Testis (tissue), 5 donors: ENCODE results near the gene TMEM43. TPM values are rescaled to one million over a fixed set of nuclear protein-coding genes. Genes with fewer than 3 reads are reported as not detected.
A peak's percentile ranks its signal among the peaks of the same experiment; 100 is the strongest.
"Not testable (repeated sequence)": the region's sequence is repeated elsewhere in the genome, so short reads cannot be mapped to it uniquely, and the experiment has no call there.

Source experiments
- DNase-seq: peaks from one replicate; pipeline ENCODE4 v3.0.0-alpha.2; 2019
- H3K27ac ChIP-seq, 2 donors: fragments of 200-600 bp; sonication (generic); one replicate each; pipeline ENCODE4 v1.5.1; 2019
- H3K27me3 ChIP-seq: fragments of 200-600 bp; sonication (generic); one replicate; pipeline ENCODE4 v1.5.1; 2019
- H3K36me3 ChIP-seq: fragments of 200-600 bp; sonication (generic); one replicate; pipeline ENCODE4 v1.5.1; 2017; ENCODE audit warnings: low read depth; ENCODE audit errors: missing control alignments
- H3K4me1 ChIP-seq: fragments of 200-600 bp; sonication (generic); one replicate; pipeline ENCODE4 v1.5.1; 2019
- H3K4me3 ChIP-seq, 2 donors: fragments of 200-600 bp; sonication (generic); one replicate each; pipeline ENCODE4 v1.5.1; 2017 to 2019
- H3K9me3 ChIP-seq: fragments of 200-600 bp; sonication (generic); one replicate; pipeline ENCODE4 v1.5.1; 2017
- CTCF ChIP-seq, 3 experiments: fragments of 450-650 bp in 2 of 3; fragments of 200-600 bp in 1 of 3; sonication (generic) in 1 of 3; IDR thresholded peaks; one replicate each; pipeline ENCODE4 v1.5.1; 2016 to 2019; ENCODE audit warnings: antibody characterized with exemption in 3 of 3, mild to moderate bottlenecking in 2 of 3, moderate library complexity in 1 of 3
- POLR2A ChIP-seq: fragments of 450-650 bp; IDR thresholded peaks from one replicate; pipeline ENCODE4 v1.6.1; 2017; ENCODE audit warnings: antibody characterized with exemption, mild to moderate bottlenecking, moderate library complexity
- WGBS, 2 donors: methylation state at CpG; one replicate each; pipeline ENCODE4 v1.1.5; 2018; 5-methylcytosine and 5-hydroxymethylcytosine counted together
- intact Hi-C: fragments of 100-400 bp; cut with DNase I; formaldehyde crosslinking; loops from one replicate; pipeline ENCODE4 v1.15.1; 2023; ENCODE audit warnings: low total_unique reads
- long read RNA-seq, 2 donors: transcript quantifications; one replicate each; lab custom pipeline, GENCODE V29; 2026
- polyA plus RNA-seq: library from polyadenylated mRNA; stranded (reverse); fragments of 350-450 nt; fragmentation: Illumina TruSeq; extraction: RNeasy Lipid Tissue Mini Kit (QIAGEN cat#74804); gene quantifications from one replicate; pipeline ENCODE4 v1.2.3, GENCODE V29; 2014; ENCODE audit warnings: low read depth, low replicate concordance; ENCODE audit not compliant: insufficient read depth
- total RNA-seq, 2 donors: library from RNA; depleted of rRNA; stranded (reverse); fragments of >200 nt; gene quantifications; one replicate each; pipeline ENCODE4 v1.2.3, GENCODE V29; 2016

TMEM43 gene
- total RNA-seq = 10 to 100 TPM; 36.5 to 53.0 TPM
- polyA plus RNA-seq = 43.3 TPM
- long read RNA-seq, donor 1, transcript TMEM43-201 (12 exons, 3,341 nt) = major isoform, 15 of 15 reads
- long read RNA-seq, donor 1, partial matches to known transcripts = 0 of 15 reads
- long read RNA-seq, donor 1, other reads (novel, unspliced or antisense) = 0 of 15 reads
- long read RNA-seq, donor 2, transcript TMEM43-201 (12 exons, 3,341 nt) = major isoform, 12 of 12 reads
- long read RNA-seq, donor 2, partial matches to known transcripts = 0 of 12 reads
- long read RNA-seq, donor 2, other reads (novel, unspliced or antisense) = 0 of 12 reads

- H3K4me3 ChIP-seq = peak within 1 kb of the TSS; percentile 69 to 92
- peak within 1 kb of the TSS; percentile 84 to 86 for H3K27ac ChIP-seq
- H3K27me3 ChIP-seq = no peaks in the 10 kb centered on the region
- no peak for TF ChIP-seq CTCF (IDR thresholded peaks at IDR 0.05)
- TF ChIP-seq POLR2A = no peak
- peak; percentile 99 for DNase-seq
- H3K4me1 ChIP-seq = peaks cover 26% of the 10 kb centered on the region
- intact Hi-C loops = loop anchor here (5.0 kb wide), 1 partner anchor 58 kb away; no protein-coding TSS in a partner anchor
- H3K9me3 ChIP-seq = no peaks in the 10 kb centered on the region
- 0 to 1% methylated on average over 28 to 55 of the region's 55 CpGs for WGBS, 2 donors
- H3K36me3 ChIP-seq = no peaks in the 10 kb centered on the region
Measured at GRCh38 chr3:14124615-14125192, at the start of gene TMEM43, which contains the start of gene CHCHD4. TSS of gene TMEM43 (plus strand) at chr3:14125052. CDS start at chr3:14125194, 142 bp downstream. TSS of gene CHCHD4 (minus strand) at chr3:14124870. CDS start at chr3:14124676, 194 bp downstream.

- H3K36me3 ChIP-seq, H3K4me1 ChIP-seq, H3K27me3 ChIP-seq, H3K27ac ChIP-seq, intact Hi-C loops, DNase-seq, H3K4me3 ChIP-seq, H3K9me3 ChIP-seq: not testable (repeated sequence)
- 75 to 81% methylated on average over 3 of the region's 3 CpGs for WGBS, 2 donors
Measured at GRCh38 chr3:14075233-14075632, 49.6 kb upstream of the TMEM43 start.

GRCh38 chr3:14077310-14077709, 47.5 kb upstream of the TMEM43 start:
- intact Hi-C loops = no loop called here
- no peaks in the 10 kb centered on the region for H3K4me1 ChIP-seq
- H3K27me3 ChIP-seq = no peaks in the 10 kb centered on the region
- H3K9me3 ChIP-seq = no peaks in the 10 kb centered on the region
- H3K27ac ChIP-seq = no peak overlapping the region
- DNase-seq = no peak
- 83 to 92% methylated on average over 1 of the region's 1 CpG for WGBS, 2 donors
- H3K36me3 ChIP-seq = no peaks in the 10 kb centered on the region
- TF ChIP-seq CTCF (IDR thresholded peaks at IDR 0.05) (no peak), POLR2A (no peak)
- H3K4me3 ChIP-seq = no peak overlapping the region

GRCh38 chr3:14082108-14082657, 42.7 kb upstream of the TMEM43 start:
- WGBS, 2 donors = 91 to 93% methylated on average over 5 of the region's 5 CpGs
- Histone ChIP-seq H3K27ac (no peak overlapping the region), H3K36me3 (no peaks in the 10 kb centered on the region), H3K27me3 (no peaks in the 10 kb centered on the region), H3K9me3 (no peaks in the 10 kb centered on the region), H3K4me1 (no peaks in the 10 kb centered on the region), H3K4me3 (no peak overlapping the region)
- intact Hi-C loops = no loop called here
- TF ChIP-seq CTCF (IDR thresholded peaks at IDR 0.05) (no peak), POLR2A (no peak)
- DNase-seq = no peak

- intact Hi-C loops, H3K27ac ChIP-seq, DNase-seq, H3K9me3 ChIP-seq, H3K4me1 ChIP-seq, H3K36me3 ChIP-seq, H3K27me3 ChIP-seq, H3K4me3 ChIP-seq: not testable (repeated sequence)
- WGBS, 2 donors = 90 to 92% methylated on average over 5 of the region's 5 CpGs
Measured at GRCh38 chr3:14087461-14087860, 37.4 kb upstream of the TMEM43 start.

- H3K4me1 ChIP-seq, H3K27ac ChIP-seq, H3K36me3 ChIP-seq, intact Hi-C loops, DNase-seq, H3K9me3 ChIP-seq, H3K4me3 ChIP-seq, H3K27me3 ChIP-seq: not testable (repeated sequence)
- WGBS, 2 donors = 93 to 99% methylated on average over 2 of the region's 5 CpGs
Measured at GRCh38 chr3:14091959-14092358, 32.9 kb upstream of the TMEM43 start.
